GM23338 (cell line): ENCODE data around the gene BMP5.

Experiments used
- CREB1 ChIP-seq: fragments of 250-450 bp; sonication (Bioruptor Pico); IDR thresholded peaks from 2 replicates; pipeline ENCODE4 v1.5.0; 2020; ENCODE audit warnings: low read depth, mild to moderate bottlenecking, moderate library complexity
- CTCF ChIP-seq, 2 experiments: fragments of 200-600 bp in 1 of 2; sonication (generic) in 1 of 2; conservative IDR thresholded peaks; 2 replicates each; pipeline versions ENCODE4 v1.5.1 to v1.6.1; 2016 to 2017; ENCODE audit warnings: antibody characterized with exemption in 2 of 2, low read depth in 2 of 2, mild to moderate bottlenecking in 2 of 2, moderate library complexity in 1 of 2
- ETS1 ChIP-seq: IDR thresholded peaks from 2 replicates; pipeline ENCODE4 v1.6.1; 2016; ENCODE audit warnings: antibody characterized with exemption
- EZH2 ChIP-seq: fragments of 200-600 bp; sonication (generic); IDR thresholded peaks from one replicate; pipeline ENCODE4 v1.8.0; 2017; ENCODE audit warnings: antibody characterized with exemption, mild to moderate bottlenecking, low read depth; ENCODE audit not compliant: unreplicated experiment
- EZH2phosphoT487 ChIP-seq: fragments of 200-600 bp; sonication (generic); IDR thresholded peaks from one replicate; pipeline ENCODE4 v1.8.1; 2018; ENCODE audit warnings: antibody characterized with exemption; ENCODE audit not compliant: unreplicated experiment
- NANOG ChIP-seq: IDR thresholded peaks from 2 replicates; pipeline ENCODE4 v1.6.1; 2016; ENCODE audit warnings: antibody characterized with exemption, borderline replicate concordance
- POLR2AphosphoS5 ChIP-seq: IDR thresholded peaks from 2 replicates; pipeline ENCODE4 v1.6.1; 2016; ENCODE audit warnings: antibody characterized with exemption, low read depth
- REST ChIP-seq: IDR thresholded peaks from one replicate; pipeline ENCODE4 v1.6.1; 2018; ENCODE audit warnings: antibody characterized with exemption; ENCODE audit not compliant: unreplicated experiment
- ZNF462 ChIP-seq: fragments of 250-450 bp; sonication (Bioruptor Pico); IDR thresholded peaks from 2 replicates; pipeline ENCODE4 v1.5.0; 2020; ENCODE audit warnings: mild to moderate bottlenecking, moderate library complexity

GRCh38 chr6:55759536-55759935 lies 115.9 kb downstream of the BMP5 start:
- no peak for TF ChIP-seq REST
- TF ChIP-seq ZNF462, result no peak
- no peak for TF ChIP-seq CTCF (conservative IDR thresholded peaks at IDR 0.05; ENCODE audit: low read depth in 2 of 2)
- TF ChIP-seq POLR2AphosphoS5, result no peak
- TF ChIP-seq EZH2, result no peak
- TF ChIP-seq ETS1, result no peak
- no peak for TF ChIP-seq EZH2phosphoT487
- TF ChIP-seq CREB1 (CRISPR knock-in tag), result no peak
- no peak for TF ChIP-seq NANOG
